Raji (cell line): ENCODE measurements around the gene CDH6.

Experiments used
- POLR2A ChIP-seq: IDR thresholded peaks from 2 replicates; pipeline ENCODE4 v1.6.1; 2011; ENCODE audit warnings: low read depth, low read length, control low read depth; ENCODE audit not compliant: insufficient read depth

CDH6 gene

GRCh38 chr5:31365776-31366175, 172.3 kb downstream of the CDH6 start:
- no peak for TF ChIP-seq POLR2A

GRCh38 chr5:31366941-31367340, 173.5 kb downstream of the CDH6 start:
- no peak for TF ChIP-seq POLR2A

- TF ChIP-seq POLR2A: no peak
Observed at GRCh38 chr5:31372124-31372523, 178.6 kb downstream of the CDH6 start.

GRCh38 chr5:31375999-31376720, 182.7 kb downstream of the CDH6 start:
- TF ChIP-seq POLR2A: no peak

GRCh38 chr5:31377274-31377946, 183.9 kb downstream of the CDH6 start:
- no peak for TF ChIP-seq POLR2A

- no peak for TF ChIP-seq POLR2A
Observed at GRCh38 chr5:31378136-31378535, 184.7 kb downstream of the CDH6 start.
